ENCODE measurements around the gene SNPH. TPM values are rescaled to one million over a fixed set of nuclear protein-coding genes. Genes with fewer than 3 reads are reported as not detected.

SNPH gene
- total RNA-seq, 4 donors from 2014 or later, result 1.5 to 2.0 (median 1.7) TPM

DNA sequence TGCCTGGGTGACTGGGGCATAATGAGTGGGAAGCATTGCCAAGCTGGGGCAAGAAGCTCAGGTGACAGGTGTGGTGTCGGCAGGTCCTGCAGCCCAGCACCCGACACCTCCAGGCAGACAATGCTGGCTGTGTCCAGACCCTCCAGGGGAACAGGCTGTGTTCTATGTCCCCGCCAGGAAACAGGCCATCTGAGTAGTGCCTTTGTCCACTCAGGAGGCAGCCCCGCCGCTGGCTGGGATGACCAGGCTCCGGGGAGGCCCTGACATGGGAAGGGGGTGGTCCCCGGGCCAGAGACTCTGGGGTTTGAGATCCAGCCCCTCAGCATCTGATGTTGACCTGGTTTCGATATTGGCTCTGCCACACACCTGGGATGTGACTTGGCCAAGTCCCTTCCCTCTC is 28.4 kb downstream of the SNPH start:
- TF ChIP-seq, protein P1, sequence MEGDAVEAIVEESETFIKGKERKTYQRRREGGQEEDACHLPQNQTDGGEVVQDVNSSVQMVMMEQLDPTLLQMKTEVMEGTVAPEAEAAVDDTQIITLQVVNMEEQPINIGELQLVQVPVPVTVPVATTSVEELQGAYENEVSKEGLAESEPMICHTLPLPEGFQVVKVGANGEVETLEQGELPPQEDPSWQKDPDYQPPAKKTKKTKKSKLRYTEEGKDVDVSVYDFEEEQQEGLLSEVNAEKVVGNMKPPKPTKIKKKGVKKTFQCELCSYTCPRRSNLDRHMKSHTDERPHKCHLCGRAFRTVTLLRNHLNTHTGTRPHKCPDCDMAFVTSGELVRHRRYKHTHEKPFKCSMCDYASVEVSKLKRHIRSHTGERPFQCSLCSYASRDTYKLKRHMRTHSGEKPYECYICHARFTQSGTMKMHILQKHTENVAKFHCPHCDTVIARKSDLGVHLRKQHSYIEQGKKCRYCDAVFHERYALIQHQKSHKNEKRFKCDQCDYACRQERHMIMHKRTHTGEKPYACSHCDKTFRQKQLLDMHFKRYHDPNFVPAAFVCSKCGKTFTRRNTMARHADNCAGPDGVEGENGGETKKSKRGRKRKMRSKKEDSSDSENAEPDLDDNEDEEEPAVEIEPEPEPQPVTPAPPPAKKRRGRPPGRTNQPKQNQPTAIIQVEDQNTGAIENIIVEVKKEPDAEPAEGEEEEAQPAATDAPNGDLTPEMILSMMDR (IDR thresholded peaks at IDR 0.05; ENCODE audit: low read depth), result no peak

- TF ChIP-seq, protein P1 (IDR thresholded peaks at IDR 0.05; ENCODE audit: low read depth), result no peak
These were observed 29.3 kb downstream of the SNPH start for GRCh38 chr20:1295276-1295930.

DNA sequence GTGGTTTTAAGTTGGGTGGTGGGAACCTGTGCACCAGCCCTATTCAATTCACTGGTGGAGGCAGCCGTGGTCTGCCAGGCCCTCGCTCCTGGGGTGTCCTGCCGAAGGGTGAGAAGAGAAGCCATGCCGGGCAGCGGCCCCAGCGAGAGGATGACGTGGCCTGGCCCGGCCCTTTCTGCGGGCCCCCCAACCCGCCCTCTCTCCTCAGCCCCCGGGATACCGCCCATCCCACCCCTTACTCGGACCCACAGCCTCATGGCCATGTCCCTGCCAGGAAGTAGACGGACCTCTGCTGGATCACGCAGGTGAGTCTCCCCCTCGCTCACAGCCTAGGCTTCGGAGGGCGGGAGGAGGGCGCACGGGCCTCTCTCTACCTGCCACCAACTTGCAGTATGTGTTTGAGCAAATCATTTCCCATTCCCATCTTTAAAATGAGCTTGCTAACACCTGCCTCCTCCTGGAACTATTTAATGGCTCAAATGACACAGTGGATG is 30.1 kb downstream of the SNPH start:
- TF ChIP-seq, protein P1 (IDR thresholded peaks at IDR 0.05; ENCODE audit: low read depth), result no peak

GRCh38 chr20:1296922-1297321 is 30.8 kb downstream of the SNPH start:
- TF ChIP-seq, protein P1 (IDR thresholded peaks at IDR 0.05; ENCODE audit: low read depth), result no peak

DNA sequence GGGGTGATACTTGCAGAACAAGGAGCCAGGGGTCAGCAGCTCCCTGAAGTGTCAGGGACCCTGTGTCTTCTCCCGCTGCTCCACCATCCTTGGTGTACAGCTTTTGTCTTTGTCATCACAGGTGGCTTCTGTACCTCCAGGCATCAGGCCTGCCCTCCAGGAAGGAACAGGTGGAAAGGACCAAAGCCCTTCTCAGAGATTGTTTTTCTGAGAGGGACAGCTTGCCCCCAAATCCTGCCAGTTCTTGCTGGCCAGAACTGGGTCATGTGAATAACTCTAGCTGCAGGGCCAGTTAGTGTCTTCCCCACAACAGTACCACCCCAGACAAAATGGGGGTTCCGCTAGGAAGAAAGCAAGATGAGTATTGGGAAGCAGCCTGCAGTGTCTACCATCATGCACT is 31.4 kb downstream of the SNPH start:
- TF ChIP-seq, protein P1 (IDR thresholded peaks at IDR 0.05; ENCODE audit: low read depth), result no peak

GRCh38 chr20:1298166-1298565 is 32.1 kb downstream of the SNPH start:
- TF ChIP-seq, protein P1 (IDR thresholded peaks at IDR 0.05; ENCODE audit: low read depth), result no peak

DNA sequence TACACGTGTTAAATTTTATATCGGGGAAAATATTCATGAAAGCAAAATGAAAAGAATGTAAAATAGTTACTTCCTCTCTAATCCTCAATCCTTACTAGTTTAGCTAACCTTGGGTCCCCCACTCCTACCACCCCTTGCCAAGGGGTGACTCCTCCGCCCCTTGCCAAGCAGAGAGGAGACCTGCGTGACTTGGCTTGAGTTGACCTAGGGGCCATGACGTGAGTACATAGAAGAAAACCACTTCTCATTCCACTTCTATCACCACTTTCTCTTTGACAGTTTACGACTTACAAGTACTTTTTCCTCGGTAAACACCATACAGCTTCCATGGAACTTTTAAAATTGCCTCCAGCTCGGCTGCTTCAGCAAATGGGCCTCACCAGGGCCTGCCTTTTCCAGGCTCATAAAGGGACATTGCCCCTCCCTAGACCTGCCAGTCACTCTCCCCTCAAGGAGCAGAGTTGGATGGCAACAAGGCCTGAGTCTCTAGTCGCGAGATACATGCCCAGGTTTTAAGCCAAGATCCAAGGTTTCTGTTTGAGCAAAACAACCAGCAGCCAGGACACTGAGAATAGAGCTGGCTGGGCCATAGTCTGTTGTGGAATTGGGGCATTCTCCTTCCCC is 32.9 kb downstream of the SNPH start:
- TF ChIP-seq, protein P1 (IDR thresholded peaks at IDR 0.05; ENCODE audit: low read depth), result no peak

Data from subcutaneous adipose tissue (tissue), 4 donors.